NAMALWA (cell line): Measurements from ENCODE around the gene ZNF280C.
"Not testable (repeated sequence)": the region's sequence is repeated elsewhere in the genome, so short reads cannot be mapped to it uniquely, and the experiment has no call there.

ENCODE experiments used
- DNase-seq: peaks from one replicate; pipeline ENCODE4 v3.0.0-alpha.2; 2015; ENCODE audit warnings: low spot score

ZNF280C gene

DNA sequence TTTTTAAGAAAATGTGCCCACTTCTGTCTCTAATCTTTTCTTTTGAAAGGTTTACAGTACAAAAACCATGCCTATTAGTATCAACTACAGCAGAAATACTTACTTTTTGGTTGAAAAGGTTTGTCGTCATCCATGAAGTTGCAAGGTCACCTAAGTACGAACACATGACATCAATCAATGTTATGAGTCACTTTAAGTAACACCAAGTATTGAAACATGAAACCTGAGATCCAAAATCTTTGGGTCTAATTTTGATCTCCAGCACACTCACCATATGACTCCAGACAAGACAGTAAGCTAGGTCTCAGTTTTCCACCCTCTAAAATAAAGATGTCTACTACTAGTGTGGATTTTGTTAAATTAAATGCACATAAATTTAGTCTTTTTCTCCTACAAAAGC, 8.4 kb downstream of the ZNF280C start:
- DNase-seq, result no peak

DNA sequence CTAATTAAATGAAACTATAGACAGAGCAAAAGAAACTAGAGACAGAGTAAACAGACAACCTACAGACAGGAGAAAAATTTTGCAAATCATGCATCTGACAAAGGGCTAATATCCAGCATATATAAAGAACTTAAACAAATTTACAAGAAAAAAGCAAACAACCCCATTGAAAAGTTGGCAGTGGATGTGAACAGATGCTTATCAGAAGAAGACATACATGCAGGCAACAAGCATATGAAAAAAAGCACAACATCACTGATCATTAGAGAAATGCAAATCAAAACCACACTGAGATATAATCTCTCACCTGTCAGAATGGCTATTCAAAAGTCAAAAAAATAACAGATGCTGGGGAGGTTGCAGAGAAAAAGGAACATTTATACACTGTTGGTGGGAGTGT, 14.8 kb downstream of the ZNF280C start:
- no peak for DNase-seq

DNA sequence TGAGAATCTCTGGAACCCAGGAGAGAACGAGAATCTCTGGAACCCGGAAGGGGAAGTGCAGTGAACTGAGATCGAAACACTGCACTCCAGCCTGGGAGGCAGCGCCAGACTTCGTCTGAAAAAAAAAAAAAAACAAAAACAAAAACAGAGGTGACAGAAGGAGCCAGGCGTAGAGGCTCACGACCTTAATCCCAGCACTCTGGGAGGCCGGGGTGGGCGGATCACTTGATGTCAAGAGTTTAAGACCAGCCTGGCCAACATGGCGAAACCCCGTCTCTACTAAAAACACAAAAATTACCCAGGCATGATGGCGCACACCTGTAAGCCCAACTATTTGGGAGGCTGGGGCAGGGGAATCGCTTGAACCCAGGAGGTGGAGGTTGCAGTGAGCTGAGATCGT, 17.0 kb downstream of the ZNF280C start:
- no peak for DNase-seq

DNA sequence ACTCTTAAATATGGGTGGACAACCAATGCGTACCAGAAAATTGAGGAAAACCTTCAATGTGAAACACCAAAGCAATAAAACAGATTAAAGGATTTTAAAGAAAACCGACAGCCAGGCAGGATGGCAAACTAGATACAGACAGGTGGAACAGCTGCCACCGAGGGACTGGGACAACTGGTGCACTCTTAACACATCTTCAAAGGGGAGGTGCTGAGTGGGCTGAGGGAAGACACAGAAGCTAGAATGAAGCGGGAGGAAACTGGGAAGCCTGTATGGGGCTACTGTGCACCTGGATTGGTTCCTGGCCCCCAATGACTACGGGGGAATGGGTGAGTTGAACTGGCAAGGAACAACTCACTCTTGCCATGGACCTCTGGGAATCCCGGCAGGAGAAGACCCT, 20.7 kb downstream of the ZNF280C start:
- DNase-seq, result no peak

DNA sequence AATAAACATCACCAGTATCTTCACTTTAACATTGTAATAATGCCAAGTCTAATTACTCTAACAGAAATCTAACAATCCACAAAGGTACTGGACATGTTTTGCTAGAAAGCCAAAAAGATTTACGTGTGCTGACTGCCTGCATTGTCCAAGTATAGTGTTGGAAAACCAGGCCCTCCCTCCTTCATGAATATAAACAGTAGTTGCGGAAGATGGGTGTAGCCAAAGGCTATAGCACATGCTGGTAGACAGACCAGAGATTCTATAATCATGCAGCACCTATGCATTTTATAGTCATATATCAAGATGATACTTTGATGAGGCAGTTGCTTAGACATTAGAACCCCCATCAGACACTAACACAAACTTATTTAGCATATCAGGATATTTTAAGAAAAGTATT, 22.6 kb downstream of the ZNF280C start:
- no peak for DNase-seq

DNA sequence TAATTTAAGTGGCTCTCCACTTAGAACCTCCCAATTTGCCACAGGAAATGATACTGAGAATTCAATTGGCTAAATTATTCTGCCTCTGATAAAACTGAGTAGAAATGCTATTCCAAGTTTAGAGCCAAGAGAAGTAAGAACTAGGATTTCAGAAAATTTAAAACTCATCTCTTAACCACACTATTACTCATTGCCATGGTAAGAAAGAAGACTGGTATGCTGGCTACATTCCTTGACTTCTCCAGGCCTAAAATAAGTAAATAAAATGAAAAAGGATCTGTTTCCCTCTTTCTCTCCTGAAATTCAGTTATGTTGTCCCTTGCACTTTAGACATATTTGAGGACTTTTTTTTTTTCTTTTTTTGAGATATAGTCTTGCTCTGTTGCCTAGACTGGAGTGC, 23.3 kb downstream of the ZNF280C start:
- no peak for DNase-seq

DNA sequence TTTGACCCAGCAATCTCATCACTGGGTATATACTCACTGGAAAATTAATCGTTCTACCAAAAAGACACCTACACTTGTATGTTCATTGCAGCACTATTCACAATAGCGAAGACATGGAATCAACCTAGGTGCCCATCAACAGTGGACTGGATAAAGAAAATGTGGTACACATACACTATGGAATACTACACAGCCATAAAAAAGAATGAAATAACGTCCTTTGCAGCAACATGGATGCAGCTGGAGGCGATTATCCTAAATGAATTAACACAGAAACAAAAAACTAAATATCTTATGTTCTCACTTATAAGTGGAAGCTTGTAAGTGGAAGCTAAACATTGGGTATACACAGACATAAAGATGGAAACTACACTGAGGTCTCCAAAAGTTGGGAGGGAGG, 37.5 kb downstream of the ZNF280C start:
- DNase-seq, result not testable (repeated sequence)

DNA sequence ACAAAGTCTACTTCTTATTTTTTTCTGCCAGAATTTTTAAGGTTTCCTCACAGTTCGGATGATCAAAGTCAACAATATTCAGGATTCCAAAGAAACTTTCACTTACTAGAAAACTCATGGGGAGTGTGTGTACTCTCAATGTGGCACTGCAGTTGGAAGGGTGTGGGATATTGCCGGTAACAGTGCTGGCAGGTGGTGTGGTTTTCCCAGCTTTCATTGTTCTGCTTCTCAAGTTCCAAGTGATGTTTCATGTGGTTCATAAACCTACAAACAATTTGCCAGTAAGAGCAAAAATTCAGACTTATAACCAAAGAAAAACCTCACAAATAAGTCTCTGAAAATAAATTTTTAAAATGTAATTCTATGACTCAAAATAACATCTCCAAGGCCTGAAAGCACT, 39.8 kb downstream of the ZNF280C start:
- DNase-seq, result no peak

DNA sequence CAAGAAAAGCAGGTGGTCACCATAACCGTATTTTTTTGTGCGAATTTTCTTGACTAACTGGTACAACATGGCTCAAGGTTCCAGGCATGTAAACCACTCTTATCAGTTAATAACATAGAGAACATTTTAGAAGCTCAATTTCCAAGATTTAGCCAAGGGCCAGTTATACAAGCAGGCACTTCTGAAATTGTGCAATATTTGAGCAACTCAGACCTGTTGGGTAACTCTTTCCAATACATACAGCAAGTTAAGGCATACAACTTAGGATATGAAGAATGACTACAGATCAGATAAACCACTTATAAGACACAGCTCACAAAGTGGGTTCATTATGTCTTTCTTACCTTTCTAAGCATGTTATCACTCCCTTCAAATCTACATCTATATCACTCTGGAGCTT, 43.9 kb downstream of the ZNF280C start:
- DNase-seq, result no peak

DNA sequence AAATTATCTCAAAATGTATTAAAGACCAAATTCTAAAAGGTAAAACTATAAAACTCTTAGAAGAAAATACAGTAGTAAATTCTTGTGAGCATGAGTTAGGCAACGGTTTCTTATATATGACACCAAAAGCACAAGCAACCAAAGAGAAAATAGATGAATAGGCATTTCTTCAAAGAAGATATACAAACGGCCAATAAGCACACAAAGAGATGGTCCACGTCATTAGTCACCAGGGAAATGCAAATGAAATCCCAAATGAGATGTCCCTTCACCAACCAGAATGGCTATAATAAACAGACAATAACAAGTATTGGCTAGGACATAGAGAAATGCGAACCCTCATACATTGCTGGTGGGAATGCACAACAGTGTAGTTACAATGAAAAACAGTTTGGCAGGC, 52.4 kb downstream of the ZNF280C start:
- DNase-seq, result peak; percentile 61

DNA sequence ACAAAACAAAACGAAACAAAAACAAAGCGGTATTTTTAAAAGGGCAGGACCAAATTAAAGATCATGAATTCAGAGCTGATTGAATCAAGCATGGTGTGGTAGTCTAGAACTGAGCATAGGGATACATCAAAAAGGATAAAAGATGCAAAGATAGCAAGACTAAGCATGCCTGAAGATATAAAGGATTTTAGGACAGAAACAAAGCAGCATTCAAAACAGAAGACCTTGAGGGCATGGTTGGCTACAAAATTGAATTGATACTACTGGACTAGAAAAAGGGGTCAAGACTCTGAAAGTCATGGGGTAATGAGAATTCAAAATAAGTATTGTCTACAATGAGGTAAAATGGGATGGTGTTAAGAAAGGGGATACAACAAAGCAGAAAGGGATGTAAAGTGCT, 55.3 kb downstream of the ZNF280C start:
- no peak for DNase-seq

DNA sequence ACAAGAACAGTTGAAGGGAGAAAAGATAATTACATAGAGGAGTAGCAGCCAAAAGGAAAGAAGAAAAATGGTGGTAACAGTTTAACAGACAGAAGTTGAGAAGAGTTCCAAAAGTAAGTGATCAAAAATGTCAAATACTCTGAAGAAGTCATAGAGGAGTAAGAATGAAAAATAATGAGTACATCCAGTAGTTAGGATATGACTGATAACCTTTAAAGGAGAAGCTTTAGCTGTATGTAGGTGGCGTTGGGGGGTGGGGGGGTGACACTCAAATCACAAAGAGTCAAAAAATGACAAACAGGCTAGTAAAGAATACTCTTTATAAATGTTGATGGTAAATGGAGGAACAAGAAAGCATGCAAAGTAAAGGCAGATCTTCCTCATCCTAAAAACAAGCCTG, 56.3 kb downstream of the ZNF280C start:
- no peak for DNase-seq

DNA sequence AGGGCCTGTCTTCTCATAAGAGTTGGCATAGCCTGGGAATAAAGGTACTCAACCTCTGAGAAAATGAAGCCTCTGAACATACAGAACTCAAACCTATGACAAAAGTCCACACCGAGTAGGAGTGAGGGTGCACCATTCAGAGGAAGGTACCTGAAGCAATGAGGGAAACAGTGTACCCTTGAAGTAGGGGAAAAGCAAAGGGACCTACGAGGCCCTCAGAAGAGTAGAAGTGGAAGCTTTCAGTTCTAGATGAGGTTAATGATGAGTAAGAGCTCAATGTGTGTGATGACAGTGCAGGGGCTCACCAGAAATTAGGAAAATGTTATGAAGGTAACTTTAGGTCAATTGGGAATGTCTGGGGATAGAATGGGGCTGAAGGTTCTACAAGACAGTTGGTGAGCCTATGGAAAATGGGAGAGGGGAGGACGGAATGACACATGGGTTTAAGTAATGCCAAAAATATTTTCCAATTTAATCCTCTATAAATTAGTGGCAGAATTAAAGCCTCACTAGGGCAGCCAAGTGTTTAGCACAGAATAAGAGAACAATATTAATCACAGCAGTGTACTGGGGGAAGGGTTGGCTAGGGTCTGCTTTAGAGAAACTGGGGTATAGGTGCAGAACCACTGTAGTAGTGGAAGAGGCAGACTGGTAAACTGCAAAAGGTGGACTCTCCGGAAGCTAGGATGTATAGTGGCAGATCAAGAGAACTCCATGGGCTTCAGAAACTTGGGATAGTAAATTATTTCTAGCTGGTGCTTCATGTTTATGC, 57.1 kb downstream of the ZNF280C start:
- DNase-seq, result no peak

DNA sequence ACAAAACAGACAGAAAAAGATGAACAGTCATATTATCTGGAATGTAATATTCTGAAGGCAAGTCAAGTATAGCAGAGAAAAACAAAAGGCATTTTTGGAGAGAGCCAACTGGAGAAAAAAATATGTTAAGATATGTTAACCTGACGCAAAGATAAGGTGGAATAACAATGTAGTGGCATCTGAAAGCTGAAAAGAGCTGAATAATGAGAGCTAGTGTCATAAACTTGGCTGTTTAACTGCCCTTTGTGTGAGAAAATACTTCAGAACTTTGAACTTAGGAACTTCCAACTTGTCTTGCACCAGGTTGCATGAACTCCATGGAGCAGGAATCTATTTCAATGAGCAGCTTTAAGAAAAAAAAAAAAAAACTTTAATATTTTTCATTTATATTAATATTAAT, 64.1 kb downstream of the ZNF280C start:
- DNase-seq, result no peak

DNA sequence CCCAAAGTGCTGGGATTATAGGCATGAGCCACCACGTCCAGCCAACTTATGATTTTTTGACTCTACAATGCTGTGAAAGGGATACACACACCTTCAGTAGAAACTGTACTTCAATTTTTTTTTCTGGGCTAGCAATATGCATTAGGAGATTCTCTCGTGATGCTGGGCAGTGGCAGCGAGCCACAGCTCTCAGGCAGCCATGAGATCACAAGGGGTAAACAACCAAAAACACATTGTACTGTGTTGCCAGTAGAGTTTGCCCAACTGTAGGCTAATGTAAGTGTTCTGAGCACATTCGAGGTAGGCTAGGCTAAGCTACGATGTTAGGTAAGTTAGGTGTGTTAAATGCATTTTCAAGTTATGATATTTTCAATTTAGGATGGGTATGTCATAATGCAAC, 71.2 kb downstream of the ZNF280C start:
- DNase-seq, result no peak

DNA sequence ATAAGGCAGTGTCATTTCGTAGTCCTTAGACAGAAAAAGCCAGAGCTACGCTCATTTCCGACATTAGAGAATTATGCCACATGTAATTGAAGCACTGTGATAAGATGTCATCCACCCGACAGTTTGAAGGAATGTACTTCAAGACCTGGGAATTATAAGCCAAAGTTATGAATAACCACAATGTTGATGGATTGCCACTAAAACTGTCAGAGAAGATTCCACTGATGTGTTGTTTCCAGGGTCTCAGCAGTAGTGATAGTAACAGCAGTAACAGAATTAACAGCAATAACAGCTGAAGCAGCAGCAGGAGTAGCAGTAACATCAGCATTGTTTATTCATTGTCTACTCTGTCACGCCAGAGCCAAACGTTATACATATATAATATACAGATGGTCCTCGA, 72.2 kb downstream of the ZNF280C start:
- DNase-seq, result no peak

DNA sequence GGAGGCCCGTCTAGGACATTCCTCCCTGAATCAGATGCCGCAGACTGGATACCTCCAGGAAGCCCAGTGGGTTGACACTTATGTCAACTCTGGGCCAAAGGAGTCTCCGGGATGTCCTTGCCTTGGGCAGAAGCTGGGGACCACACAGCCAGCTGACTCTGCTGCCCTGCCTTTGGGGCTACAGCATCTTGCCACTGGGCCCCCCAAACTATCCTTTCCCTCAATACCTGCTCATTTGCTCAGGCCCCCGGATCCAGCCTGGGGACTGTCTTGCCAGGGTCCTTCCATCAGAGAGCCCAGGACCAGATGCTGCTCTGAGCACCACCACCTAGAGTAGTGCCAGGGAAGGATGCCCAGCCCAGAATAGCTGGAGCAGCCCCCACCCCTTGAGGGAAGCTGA, 77.9 kb downstream of the ZNF280C start:
- DNase-seq, result no peak

DNA sequence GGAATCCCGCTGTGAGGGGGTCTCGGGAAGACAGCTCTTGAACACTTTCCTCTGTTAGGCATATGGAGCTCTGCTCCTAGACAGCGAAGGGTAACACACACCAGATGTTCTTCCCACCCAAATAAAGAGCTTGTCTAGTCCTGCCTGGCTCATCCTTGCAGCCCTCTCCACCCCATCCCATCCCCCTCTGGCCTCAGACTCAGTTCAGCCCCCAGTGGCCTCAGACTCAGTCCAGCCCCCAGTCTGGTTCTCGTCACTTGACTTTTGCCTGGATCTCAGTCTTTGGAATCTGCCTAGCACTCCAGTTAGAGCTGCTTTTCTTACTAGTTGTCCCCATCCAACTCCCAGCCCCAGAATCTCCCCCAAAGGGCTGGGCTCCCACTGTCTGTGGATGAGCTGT, 82.0 kb downstream of the ZNF280C start:
- DNase-seq, result no peak

DNA sequence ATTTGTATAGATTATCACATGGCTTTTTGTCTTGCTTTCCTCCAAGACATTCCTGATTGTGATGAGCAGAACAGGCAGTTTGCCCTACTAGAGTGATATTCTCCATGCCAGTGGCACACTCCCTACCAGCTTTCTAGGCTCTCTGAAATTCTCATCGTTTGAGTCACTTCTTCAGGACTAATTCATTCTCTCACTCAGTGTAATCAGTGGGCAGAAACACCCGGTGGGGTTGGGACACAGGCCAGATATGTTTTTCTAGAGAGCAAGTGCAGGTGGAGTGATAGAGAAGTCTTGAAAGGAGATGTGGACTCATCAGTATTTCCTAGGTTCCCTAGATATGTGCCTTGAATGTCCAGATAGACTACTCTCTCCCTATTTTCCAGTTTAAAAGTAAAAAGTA, 83.8 kb downstream of the ZNF280C start:
- no peak for DNase-seq

DNA sequence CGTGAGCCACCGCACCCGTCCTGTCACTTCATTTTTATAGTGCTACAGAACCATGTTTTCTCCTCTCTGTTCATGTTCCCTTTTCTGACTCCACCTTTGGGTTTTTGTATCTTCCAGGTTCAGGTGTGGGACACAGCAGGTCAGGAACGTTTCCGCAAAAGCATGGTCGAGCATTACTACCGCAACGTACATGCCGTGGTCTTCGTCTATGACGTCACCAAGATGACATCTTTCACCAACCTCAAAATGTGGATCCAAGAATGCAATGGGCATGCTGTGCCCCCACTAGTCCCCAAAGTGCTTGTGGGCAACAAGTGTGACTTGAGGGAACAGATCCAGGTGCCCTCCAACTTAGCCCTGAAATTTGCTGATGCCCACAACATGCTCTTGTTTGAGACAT, 84.5 kb downstream of the ZNF280C start:
- no peak for DNase-seq

DNA sequence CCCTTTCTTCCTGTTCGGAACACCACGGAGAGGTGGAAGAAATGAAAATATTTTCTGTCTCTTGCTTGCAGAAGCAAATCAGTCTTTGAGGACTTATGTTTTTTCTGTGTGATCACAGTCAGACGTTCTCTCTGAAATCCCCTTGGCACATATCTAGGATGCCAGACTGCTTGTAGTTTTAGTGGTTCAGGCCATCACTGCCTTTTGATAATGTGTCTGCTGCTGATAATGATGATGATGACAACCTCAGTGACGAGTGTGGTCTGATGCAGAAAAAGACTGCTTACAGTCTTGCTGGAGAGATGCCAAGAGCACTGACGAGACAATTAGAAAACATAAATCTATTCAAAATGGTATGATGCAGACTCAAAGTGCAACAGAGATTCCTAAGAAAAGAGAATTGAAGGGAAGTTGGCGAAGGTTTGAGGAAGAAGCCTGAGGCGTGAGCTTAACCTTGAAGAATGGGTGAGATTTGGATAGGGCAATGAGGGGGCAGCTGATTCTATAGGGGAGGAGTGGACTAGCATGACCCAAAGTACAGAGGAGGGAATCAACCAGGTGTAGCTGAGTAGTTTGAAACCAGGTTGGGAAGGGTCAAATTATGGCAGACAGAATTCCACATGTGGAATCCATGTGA, 89.0 kb downstream of the ZNF280C start:
- DNase-seq, result no peak

DNA sequence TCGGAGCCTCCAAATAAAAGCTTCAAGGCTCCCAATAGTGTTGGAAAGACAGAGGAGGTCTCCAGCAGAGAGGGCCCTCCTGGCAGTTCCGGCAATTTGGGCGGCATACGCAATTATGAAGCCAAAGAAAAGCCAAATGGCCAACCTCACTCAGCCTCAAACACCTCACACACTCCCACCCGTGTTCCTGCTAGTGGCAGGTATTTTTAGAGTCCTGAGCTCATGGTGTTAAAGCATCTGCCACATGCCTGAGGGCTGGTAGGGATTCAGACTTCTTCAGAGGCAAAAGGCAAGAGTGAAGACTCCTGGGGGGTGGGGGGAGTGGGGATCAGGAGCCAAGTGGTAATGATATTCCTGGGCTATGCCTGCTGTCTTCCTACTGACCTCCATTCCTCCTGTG, 89.5 kb downstream of the ZNF280C start:
- no peak for DNase-seq

DNA sequence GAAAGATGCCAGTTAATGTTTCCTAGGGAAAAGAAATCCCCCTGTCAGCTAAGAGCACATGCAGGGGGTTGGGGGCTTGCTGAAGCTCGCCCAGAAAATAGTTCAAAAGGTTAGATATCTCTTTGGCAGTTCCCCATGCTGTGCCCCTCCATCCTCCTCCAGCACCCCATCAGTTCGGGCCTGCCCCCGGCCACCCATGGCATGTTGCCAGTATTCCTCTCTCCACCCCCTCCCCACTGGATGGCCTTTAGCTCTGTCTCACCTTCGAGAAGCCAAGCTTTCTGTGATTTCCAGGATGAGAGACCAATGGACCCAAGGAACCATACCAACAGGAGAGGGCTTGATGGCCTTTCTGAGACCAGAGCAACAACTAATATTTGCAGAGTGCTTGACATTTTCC, 91.8 kb downstream of the ZNF280C start:
- DNase-seq, result no peak

DNA sequence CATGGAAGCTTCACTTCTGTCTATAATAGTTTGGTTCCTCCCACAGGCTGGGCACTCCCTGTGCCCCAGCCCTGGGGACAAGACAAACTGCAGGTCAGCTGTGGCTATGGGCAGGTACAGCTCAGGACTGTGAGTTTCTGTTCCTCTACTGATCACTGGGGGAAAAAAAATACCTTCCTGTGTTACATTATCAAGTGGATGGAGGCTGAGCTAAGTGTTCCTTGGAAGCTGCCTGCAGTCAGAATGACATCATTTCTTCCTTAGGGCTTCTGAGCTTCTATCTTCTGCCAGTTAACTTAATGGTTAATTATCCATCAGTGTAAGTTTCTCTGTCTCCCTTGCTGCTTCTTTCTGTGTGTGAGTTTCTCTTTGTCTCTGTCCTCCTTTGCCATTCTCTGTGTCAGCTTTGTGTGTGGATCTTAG, 92.3 kb downstream of the ZNF280C start:
- peak; percentile 7 for DNase-seq
